OCI-LY7 (cell line): Measurements from ENCODE around the gene PARD6A. TPM values are rescaled to one million over a fixed set of nuclear protein-coding genes. Genes with fewer than 3 reads are reported as not detected.

Source experiments
- BruUV-seq: library from RNA; stranded (reverse); fragments of 400-500 nt; replicated peaks from 2 replicates; lab custom pipeline; 2021; lab: Mats Ljungman, UMichigan
- CTCF ChIA-PET: fragments of 300-600 bp; sonication (Branson Sonifier 250); formaldehyde crosslinking; loops from one replicate; lab custom pipeline; 2022; ENCODE audit warnings: antibody characterized with exemption; ENCODE audit not compliant: unreplicated experiment; lab: Charles Lee
- POLR2A ChIA-PET: fragments of 300-600 bp; sonication (Branson Sonifier 250); formaldehyde crosslinking; loops from one replicate; lab custom pipeline; 2022; ENCODE audit warnings: antibody characterized with exemption; lab: Charles Lee
- DNase-seq: peaks from one replicate; pipeline ENCODE4 v3.0.0-alpha.2; 2015; ENCODE audit warnings: low spot score
- H2AFZ ChIP-seq: fragments of 200-600 bp; sonication (generic), shearing (Covaris generic); 2 replicates; pipeline ENCODE4 v1.6.1; 2014; ENCODE audit warnings: mild to moderate bottlenecking, antibody characterized with exemption, low read length, moderate library complexity
- H3K27ac ChIP-seq: fragments of 200-600 bp; sonication (generic); 2 replicates; pipeline ENCODE4 v1.5.1; 2014; ENCODE audit warnings: mixed run types, low read depth, mild to moderate bottlenecking, moderate library complexity, low read length, inconsistent platforms; ENCODE audit not compliant: poor library complexity, severe bottlenecking
- H3K36me3 ChIP-seq: fragments of 200-600 bp; sonication (generic); 2 replicates; pipeline ENCODE4 v1.6.1; 2014; ENCODE audit warnings: mild to moderate bottlenecking, antibody characterized with exemption, low read length, moderate library complexity, mixed read lengths; ENCODE audit not compliant: insufficient read depth
- H3K4me1 ChIP-seq: fragments of 200-600 bp; sonication (generic); 2 replicates; pipeline ENCODE4 v1.5.1; 2014; ENCODE audit warnings: mild to moderate bottlenecking, low read length; ENCODE audit not compliant: insufficient read depth, poor library complexity, severe bottlenecking
- H3K4me2 ChIP-seq: fragments of 200-600 bp; sonication (generic); 2 replicates; pipeline ENCODE4 v1.6.1; 2014; ENCODE audit warnings: mild to moderate bottlenecking, low read length
- H3K4me3 ChIP-seq: fragments of 200-600 bp; sonication (generic); 2 replicates; pipeline ENCODE4 v1.5.1; 2014; ENCODE audit warnings: mild to moderate bottlenecking, low read depth, low read length; ENCODE audit not compliant: poor library complexity, severe bottlenecking
- H3K79me2 ChIP-seq: fragments of 200-600 bp; sonication (generic); 2 replicates; pipeline ENCODE4 v1.6.1; 2016; ENCODE audit warnings: low read depth, mild to moderate bottlenecking, low read length, moderate library complexity, mixed read lengths; ENCODE audit not compliant: insufficient read depth
- H3K9me2 ChIP-seq: fragments of 200-600 bp; sonication (generic); 2 replicates; pipeline ENCODE4 v1.6.1; 2016; ENCODE audit warnings: mild to moderate bottlenecking, low read length, mixed read lengths; ENCODE audit not compliant: insufficient read depth
- H3K9me3 ChIP-seq: fragments of 200-600 bp; sonication (generic); 2 replicates; pipeline ENCODE4 v1.6.1; 2014; ENCODE audit warnings: mild to moderate bottlenecking, mixed run types, low read length, mixed read lengths
- H4K20me1 ChIP-seq: fragments of 200-600 bp; sonication (generic); 2 replicates; pipeline ENCODE4 v1.6.1; 2014; ENCODE audit warnings: mild to moderate bottlenecking, antibody characterized with exemption, low read length, moderate library complexity, mixed read lengths; ENCODE audit not compliant: insufficient read depth
- CTCF ChIP-seq: fragments of 200-600 bp; sonication (generic); conservative IDR thresholded peaks from 2 replicates; pipeline ENCODE4 v1.5.1; 2014; ENCODE audit warnings: mild to moderate bottlenecking, antibody characterized with exemption, low read length, moderate library complexity, mixed read lengths
- EZH2phosphoT487 ChIP-seq: fragments of 200-600 bp; sonication (generic); IDR thresholded peaks from 2 replicates; pipeline ENCODE4 v1.6.1; 2018; ENCODE audit warnings: low read depth, borderline replicate concordance, mild to moderate bottlenecking, mixed run types, antibody characterized with exemption, low read length, moderate library complexity, mixed read lengths
- intact Hi-C: fragments of 100-400 bp; cut with micrococcal nuclease; formaldehyde crosslinking; loops from one replicate; pipeline ENCODE4 v1.10.0; 2022; ENCODE audit not compliant: unreplicated experiment
- total RNA-seq, 2 experiments: library from RNA; depleted of rRNA in 1 of 2; stranded (reverse); fragments of >200 nt in 1 of 2; shearing (Covaris generic) in 1 of 2; gene quantifications; 2 replicates each; pipeline ENCODE4 v1.2.3, GENCODE V29; 2014 to 2022

Gene PARD6A
- total RNA-seq, 2 experiments from 2014 or later: 14.0 to 23.3 TPM

- Histone ChIP-seq H3K79me2 (no peaks in the 10 kb centered on the region), H4K20me1 (no peaks in the 10 kb centered on the region), H3K9me3 (no peaks in the 10 kb centered on the region), H3K9me2 (no peaks in the 10 kb centered on the region), H3K4me3 (no peak overlapping the region), H3K36me3 (peaks cover 4% of the 10 kb centered on the region; the same call in 1 of the 2 replicates), H3K4me1 (no peaks in the 10 kb centered on the region), H3K27ac (no peak overlapping the region), H3K4me2 (no peak overlapping the region), H2AFZ (no peak overlapping the region)
- BruUV-seq: no TSS peak
- ChIA-PET CTCF (no interaction called here), POLR2A (interaction anchor here (0.7 kb wide), 3 partner anchors 57 to 258 kb away, joined by 3 to 7 read pairs (median 6); no protein-coding TSS in a partner anchor)
- TF ChIP-seq EZH2phosphoT487: no peak
- TF ChIP-seq CTCF: no peak
- DNase-seq: no peak
- intact Hi-C loops: loop anchor here (10.0 kb wide), 1 partner anchor 366 kb away; no protein-coding TSS in a partner anchor
Observed at GRCh38 chr16:67678354-67679023, 17.7 kb downstream of the PARD6A start.

- Histone ChIP-seq H3K79me2 (no peaks in the 10 kb centered on the region), H3K4me3 (no peak overlapping the region), H3K4me1 (peaks cover under 1% of the 10 kb centered on the region), H3K9me2 (no peaks in the 10 kb centered on the region), H3K36me3 (peaks cover 18% of the 10 kb centered on the region), H2AFZ (no peak overlapping the region), H3K27ac (no peak overlapping the region), H4K20me1 (no peaks in the 10 kb centered on the region), H3K9me3 (no peaks in the 10 kb centered on the region), H3K4me2 (no peak overlapping the region)
- CTCF ChIA-PET: no interaction called here
- BruUV-seq: no TSS peak
- no peak for DNase-seq
- POLR2A ChIA-PET: interaction anchor here (0.6 to 1.1 kb wide), 5 partner anchors 12 to 71 kb away, joined by 3 to 5 read pairs (median 5); no protein-coding TSS in a partner anchor
- TF ChIP-seq EZH2phosphoT487 (no peak), CTCF (no peak)
- intact Hi-C loops: loop anchor here (10.0 kb wide), 1 partner anchor 365 kb away; no protein-coding TSS in a partner anchor
Observed at GRCh38 chr16:67679935-67680897, 19.5 kb downstream of the PARD6A start.
